GM12878 (cell line): Measurements from ENCODE around the gene ACTL8.

Experiments
- EZH2 ChIP-seq: IDR thresholded peaks from 2 replicates; pipeline ENCODE4 v1.6.1; 2012; ENCODE audit warnings: low read depth, mild to moderate bottlenecking, control low read depth, inconsistent platforms, low read length, borderline replicate concordance; ENCODE audit not compliant: control insufficient read depth
- FOXM1 ChIP-seq: IDR thresholded peaks from 2 replicates; pipeline ENCODE4 v1.6.1; 2012; ENCODE audit warnings: low read depth, mild to moderate bottlenecking, inconsistent platforms, low read length, moderate library complexity
- GABPA ChIP-seq: IDR thresholded peaks from 2 replicates; pipeline ENCODE4 v1.6.1; 2014; ENCODE audit warnings: antibody characterized with exemption, low read depth, mild to moderate bottlenecking, inconsistent platforms
- HCFC1 ChIP-seq: fragments of 150-350 bp; IDR thresholded peaks from 2 replicates; pipeline ENCODE4 v1.6.1; 2014; ENCODE audit warnings: low read length
- KDM1A ChIP-seq: fragments of 200-600 bp; sonication (generic); IDR thresholded peaks from 2 replicates; pipeline ENCODE4 v1.6.1; 2016; ENCODE audit warnings: borderline replicate concordance
- POLR2AphosphoS5 ChIP-seq: IDR thresholded peaks from 2 replicates; pipeline ENCODE4 v1.6.1; 2011; ENCODE audit warnings: mild to moderate bottlenecking, low read length, inconsistent platforms
- SMAD1 ChIP-seq: fragments of 450-650 bp; IDR thresholded peaks from 2 replicates; pipeline ENCODE4 v1.6.1; 2018; ENCODE audit warnings: mild to moderate bottlenecking, low read depth; ENCODE audit not compliant: partially characterized antibody
- TBL1XR1 ChIP-seq: IDR thresholded peaks from 2 replicates; pipeline ENCODE4 v1.6.1; 2012; ENCODE audit warnings: low read depth, low read length, improper control_type of control experiment
- ZNF274 ChIP-seq: IDR thresholded peaks from one replicate; pipeline ENCODE4 v1.8.0; 2011; ENCODE audit not compliant: insufficient read length, insufficient read depth
- TF ChIP-seq, protein P1 (sequence below): IDR thresholded peaks from 2 replicates; pipeline ENCODE4 v1.6.1; 2011; ENCODE audit warnings: low read depth, mild to moderate bottlenecking, low read length, moderate library complexity, borderline replicate concordance; ENCODE audit errors: extremely low read depth
- TF ChIP-seq, protein P2 (sequence below), 3 experiments: IDR thresholded peaks in 2 of 3; conservative IDR thresholded peaks in 1 of 3; 2 replicates each; pipeline ENCODE4 v1.5.1; 2011; ENCODE audit warnings: low read depth in 3 of 3, low read length in 3 of 3, mild to moderate bottlenecking in 3 of 3, control low read depth in 2 of 3, moderate library complexity in 2 of 3, inconsistent platforms in 1 of 3, mixed read lengths in 1 of 3; ENCODE audit not compliant: control insufficient read depth in 2 of 3, insufficient read depth in 1 of 3; ENCODE audit errors: extremely low read depth in 1 of 3
- TF ChIP-seq, protein P3 (sequence below): IDR thresholded peaks from 2 replicates; pipeline ENCODE4 v1.6.1; 2012; ENCODE audit warnings: low read depth, low read length, improper control_type of control experiment

DNA sequence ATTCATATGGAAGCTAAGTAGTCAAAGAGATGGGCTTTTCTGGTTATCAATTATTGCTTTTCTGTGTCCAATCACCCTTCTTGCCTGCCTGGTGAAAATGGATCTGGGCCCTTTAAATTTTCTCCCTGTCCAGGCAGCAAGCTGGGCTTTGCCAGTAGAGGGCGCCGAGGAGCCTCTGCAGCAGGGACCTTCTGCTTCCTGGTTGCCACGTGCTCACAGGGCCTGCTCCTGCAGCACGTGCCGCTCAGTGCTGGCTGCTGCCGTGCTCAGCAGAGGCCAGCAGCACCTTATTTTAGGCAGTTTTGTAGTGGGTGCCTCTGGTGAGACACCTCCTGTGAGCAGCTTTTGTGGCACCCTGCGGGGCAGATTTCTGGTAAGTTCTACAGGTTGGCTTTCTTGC, 4.0 kb downstream of the ACTL8 start:
- TF ChIP-seq POLR2AphosphoS5: no peak
- no peak for TF ChIP-seq ZNF274
- no peak for TF ChIP-seq GABPA
- no peak for TF ChIP-seq EZH2
- no peak for TF ChIP-seq SMAD1
- TF ChIP-seq, protein P1, sequence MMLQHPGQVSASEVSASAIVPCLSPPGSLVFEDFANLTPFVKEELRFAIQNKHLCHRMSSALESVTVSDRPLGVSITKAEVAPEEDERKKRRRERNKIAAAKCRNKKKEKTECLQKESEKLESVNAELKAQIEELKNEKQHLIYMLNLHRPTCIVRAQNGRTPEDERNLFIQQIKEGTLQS: no peak
- TF ChIP-seq, protein P2, sequence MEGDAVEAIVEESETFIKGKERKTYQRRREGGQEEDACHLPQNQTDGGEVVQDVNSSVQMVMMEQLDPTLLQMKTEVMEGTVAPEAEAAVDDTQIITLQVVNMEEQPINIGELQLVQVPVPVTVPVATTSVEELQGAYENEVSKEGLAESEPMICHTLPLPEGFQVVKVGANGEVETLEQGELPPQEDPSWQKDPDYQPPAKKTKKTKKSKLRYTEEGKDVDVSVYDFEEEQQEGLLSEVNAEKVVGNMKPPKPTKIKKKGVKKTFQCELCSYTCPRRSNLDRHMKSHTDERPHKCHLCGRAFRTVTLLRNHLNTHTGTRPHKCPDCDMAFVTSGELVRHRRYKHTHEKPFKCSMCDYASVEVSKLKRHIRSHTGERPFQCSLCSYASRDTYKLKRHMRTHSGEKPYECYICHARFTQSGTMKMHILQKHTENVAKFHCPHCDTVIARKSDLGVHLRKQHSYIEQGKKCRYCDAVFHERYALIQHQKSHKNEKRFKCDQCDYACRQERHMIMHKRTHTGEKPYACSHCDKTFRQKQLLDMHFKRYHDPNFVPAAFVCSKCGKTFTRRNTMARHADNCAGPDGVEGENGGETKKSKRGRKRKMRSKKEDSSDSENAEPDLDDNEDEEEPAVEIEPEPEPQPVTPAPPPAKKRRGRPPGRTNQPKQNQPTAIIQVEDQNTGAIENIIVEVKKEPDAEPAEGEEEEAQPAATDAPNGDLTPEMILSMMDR (IDR thresholded peaks at IDR 0.05 in 2 of 3, conservative IDR thresholded peaks at IDR 0.05 in 1 of 3; ENCODE audit: control insufficient read depth in 2 of 3, extremely low read depth in 1 of 3, insufficient read depth in 1 of 3, low read depth in 3 of 3, low read length in 3 of 3): peak in 2 of 3 experiments; percentile 29 to 32; a peak in 2 of 6 replicates
- TF ChIP-seq FOXM1: no peak
- no peak for TF ChIP-seq TBL1XR1
- TF ChIP-seq, protein P3, sequence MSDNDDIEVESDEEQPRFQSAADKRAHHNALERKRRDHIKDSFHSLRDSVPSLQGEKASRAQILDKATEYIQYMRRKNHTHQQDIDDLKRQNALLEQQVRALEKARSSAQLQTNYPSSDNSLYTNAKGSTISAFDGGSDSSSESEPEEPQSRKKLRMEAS: no peak
- TF ChIP-seq HCFC1: no peak
- TF ChIP-seq KDM1A: no peak
